ENCODE measurements around the gene MYO3B. TPM values are rescaled to one million over a fixed set of nuclear protein-coding genes. Genes with fewer than 3 reads are reported as not detected.

The MYO3B gene
- total RNA-seq, 1 donor from 2014 or later, result not detected

- Mint-ChIP-seq H3K27ac (ENCODE audit: unreplicated experiment) (peak overlapping the region; percentile 98), H3K9me3 (no peaks in the 10 kb centered on the region), H3K4me3 (peak overlapping the region; percentile 34), H3K27me3 (ENCODE audit: low read depth) (no peaks in the 10 kb centered on the region), H3K4me1 (peaks cover 30% of the 10 kb centered on the region), H3K36me3 (ENCODE audit: low read depth) (no peaks in the 10 kb centered on the region)
- no peak for TF ChIP-seq CTCF (conservative IDR thresholded peaks at IDR 0.05)
- no peak for DNase-seq (ENCODE audit: low read depth, low spot score)
These were observed 405.0 kb downstream of the MYO3B start for GRCh38 chr2:170582751-170583463.

GRCh38 chr2:170585067-170585466 is 407.1 kb downstream of the MYO3B start:
- Mint-ChIP-seq H3K4me3 (no peak overlapping the region), H3K9me3 (no peaks in the 10 kb centered on the region), H3K27me3 (ENCODE audit: low read depth) (no peaks in the 10 kb centered on the region), H3K4me1 (peaks cover 22% of the 10 kb centered on the region), H3K27ac (ENCODE audit: unreplicated experiment) (no peak overlapping the region), H3K36me3 (ENCODE audit: low read depth) (no peaks in the 10 kb centered on the region)
- DNase-seq (ENCODE audit: low read depth, low spot score), result no peak
- TF ChIP-seq CTCF (conservative IDR thresholded peaks at IDR 0.05), result no peak

- TF ChIP-seq CTCF (conservative IDR thresholded peaks at IDR 0.05), result no peak
- H3K9me3 Mint-ChIP-seq, result no peaks in the 10 kb centered on the region
- no peak overlapping the region for H3K27ac Mint-ChIP-seq (ENCODE audit: unreplicated experiment)
- peaks cover 22% of the 10 kb centered on the region for H3K4me1 Mint-ChIP-seq
- no peak for DNase-seq (ENCODE audit: low read depth, low spot score)
- no peaks in the 10 kb centered on the region for H3K27me3 Mint-ChIP-seq (ENCODE audit: low read depth)
- no peaks in the 10 kb centered on the region for H3K36me3 Mint-ChIP-seq (ENCODE audit: low read depth)
- no peak overlapping the region for H3K4me3 Mint-ChIP-seq
These were observed 408.7 kb downstream of the MYO3B start for GRCh38 chr2:170586571-170587095.

GRCh38 chr2:170587117-170587516 is 409.2 kb downstream of the MYO3B start:
- Mint-ChIP-seq H3K4me1 (peaks cover 17% of the 10 kb centered on the region), H3K4me3 (no peak overlapping the region), H3K27ac (ENCODE audit: unreplicated experiment) (no peak overlapping the region), H3K36me3 (ENCODE audit: low read depth) (no peaks in the 10 kb centered on the region), H3K9me3 (no peaks in the 10 kb centered on the region), H3K27me3 (ENCODE audit: low read depth) (no peaks in the 10 kb centered on the region)
- no peak for TF ChIP-seq CTCF (conservative IDR thresholded peaks at IDR 0.05)
- DNase-seq (ENCODE audit: low read depth, low spot score), result no peak

GRCh38 chr2:170587922-170588321 is 410.0 kb downstream of the MYO3B start:
- no peak for DNase-seq (ENCODE audit: low read depth, low spot score)
- no peak overlapping the region for H3K27ac Mint-ChIP-seq (ENCODE audit: unreplicated experiment)
- no peaks in the 10 kb centered on the region for H3K9me3 Mint-ChIP-seq
- no peak overlapping the region for H3K4me3 Mint-ChIP-seq
- no peaks in the 10 kb centered on the region for H3K27me3 Mint-ChIP-seq (ENCODE audit: low read depth)
- no peaks in the 10 kb centered on the region for H3K36me3 Mint-ChIP-seq (ENCODE audit: low read depth)
- H3K4me1 Mint-ChIP-seq, result peaks cover 9% of the 10 kb centered on the region
- no peak for TF ChIP-seq CTCF (conservative IDR thresholded peaks at IDR 0.05)

All from neural crest cell (in vitro differentiated cells).